GM18517 (cell line): Measurements from ENCODE around the gene OSMR.

Experiments used
- ATAC-seq: cut with Tn5 transposase; IDR thresholded peaks from one replicate; pipeline ENCODE4 v1.9.1; 2021; ENCODE audit warnings: mild to moderate bottlenecking, moderate library complexity; ENCODE audit not compliant: unreplicated experiment

OSMR gene

GRCh38 chr5:38845526-38846378, at the start of gene OSMR:
Gene OSMR (plus strand): TSS chr5:38846012. CDS start chr5:38869045, 23,033 bp downstream.
- ATAC-seq, result no peak

- no peak for ATAC-seq
Observed at GRCh38 chr5:38796742-38797108, 49.1 kb upstream of the OSMR start.

- no peak for ATAC-seq
Observed at GRCh38 chr5:38797838-38798237, 48.0 kb upstream of the OSMR start.

GRCh38 chr5:38799556-38800377, 46.0 kb upstream of the OSMR start:
- no peak for ATAC-seq

GRCh38 chr5:38800515-38800914, 45.3 kb upstream of the OSMR start:
- no peak for ATAC-seq

GRCh38 chr5:38802125-38802524, 43.7 kb upstream of the OSMR start:
- ATAC-seq, result no peak

GRCh38 chr5:38803246-38803645, 42.6 kb upstream of the OSMR start:
- no peak for ATAC-seq

- ATAC-seq, result no peak
Observed at GRCh38 chr5:38806775-38807258, 39.0 kb upstream of the OSMR start.

- no peak for ATAC-seq
Observed at GRCh38 chr5:38807570-38808483, 38.0 kb upstream of the OSMR start.

GRCh38 chr5:38808666-38809343, 37.0 kb upstream of the OSMR start:
- ATAC-seq, result no peak

GRCh38 chr5:38809388-38810359, 36.1 kb upstream of the OSMR start:
- ATAC-seq, result no peak

GRCh38 chr5:38814879-38815278, 30.9 kb upstream of the OSMR start:
- ATAC-seq, result no peak

- ATAC-seq, result no peak
Observed at GRCh38 chr5:38816083-38817030, 29.5 kb upstream of the OSMR start.

GRCh38 chr5:38821679-38822078, 24.1 kb upstream of the OSMR start:
- no peak for ATAC-seq

- no peak for ATAC-seq
Observed at GRCh38 chr5:38823503-38823902, 22.3 kb upstream of the OSMR start.

- ATAC-seq, result no peak
Observed at GRCh38 chr5:38824821-38825220, 21.0 kb upstream of the OSMR start.

GRCh38 chr5:38825494-38825893, 20.3 kb upstream of the OSMR start:
- ATAC-seq, result no peak

- ATAC-seq, result no peak
Observed at GRCh38 chr5:38827525-38827924, 18.3 kb upstream of the OSMR start.
